Limb (tissue), 2 donors: ENCODE measurements around the gene CFAP92.

Experiments
- DNase-seq, 2 donors: peaks; one replicate each; pipeline ENCODE4 v3.0.0-alpha.2; 2016; ENCODE audit errors: extremely low spot score in 2 of 2

The CFAP92 gene

GRCh38 chr3:129007792-129008191 lies 13.9 kb upstream of the CFAP92 start:
- no peak for DNase-seq

- no peak for DNase-seq
Measured at GRCh38 chr3:129006864-129007263, 13.0 kb upstream of the CFAP92 start.

- DNase-seq: no peak
Measured at GRCh38 chr3:129005526-129006303, 11.8 kb upstream of the CFAP92 start.

- DNase-seq: no peak
Measured at GRCh38 chr3:129004639-129005295, 10.9 kb upstream of the CFAP92 start.

GRCh38 chr3:129003578-129004112 lies 9.8 kb upstream of the CFAP92 start:
- DNase-seq: peak in 1 of 2 donors; percentile 55

GRCh38 chr3:129002573-129003569 lies 9.0 kb upstream of the CFAP92 start:
- no peak for DNase-seq

- peak in 1 of 2 donors; percentile 54 for DNase-seq
Measured at GRCh38 chr3:129001806-129002572, 8.1 kb upstream of the CFAP92 start.

GRCh38 chr3:129001101-129001805 lies 7.4 kb upstream of the CFAP92 start, which contains the start of gene EFCC1:
Gene EFCC1, plus strand, starts transcription at chr3:129001304. Its CDS starts 325 bp downstream, at chr3:129001629.
- DNase-seq: peak; percentile 24 to 79

- no peak for DNase-seq
Measured at GRCh38 chr3:129000742-129001100, 6.8 kb upstream of the CFAP92 start.

- no peak for DNase-seq
Measured at GRCh38 chr3:128999102-128999501, 5.2 kb upstream of the CFAP92 start.

- DNase-seq: no peak
Measured at GRCh38 chr3:128998561-128998960, 4.7 kb upstream of the CFAP92 start.

- DNase-seq: no peak
Measured at GRCh38 chr3:128997486-128998133, 3.7 kb upstream of the CFAP92 start.

- no peak for DNase-seq
Measured at GRCh38 chr3:128996726-128997125, 2.9 kb upstream of the CFAP92 start.

- DNase-seq: no peak
Measured at GRCh38 chr3:128996200-128996599, 2.3 kb upstream of the CFAP92 start.

GRCh38 chr3:128995737-128996136 lies 1.9 kb upstream of the CFAP92 start:
- no peak for DNase-seq

GRCh38 chr3:128994581-128995546 lies 988 bp upstream of the CFAP92 start:
- no peak for DNase-seq

GRCh38 chr3:128994173-128994512 lies 267 bp upstream of the CFAP92 start:
- no peak for DNase-seq

GRCh38 chr3:128992926-128993460 lies 883 bp downstream of the CFAP92 start:
- no peak for DNase-seq
